Right ventricle myocardium inferior (tissue), 1 donor: ENCODE results near the gene EBF3. TPM values are rescaled to one million over a fixed set of nuclear protein-coding genes. Genes with fewer than 3 reads are reported as not detected.

Source experiments
- ATAC-seq: fragments of 200-7000 bp; cut with Tn5 transposase; one replicate; pipeline ENCODE4 v1.9.1; 2020; ENCODE audit warnings: mild to moderate bottlenecking, moderate library complexity
- DNase-seq: peaks from one replicate; pipeline ENCODE4 v3.0.0; 2021; ENCODE audit errors: missing footprints
- intact Hi-C: fragments of 100-400 bp; cut with DNase I; formaldehyde crosslinking; loops from one replicate; pipeline ENCODE4 v1.11.0; 2022
- total RNA-seq: library from RNA; stranded (reverse); fragmentation: NEBNext Ultra II Directional; extraction: Animal tissue kit (Norgen Biotek cat#: 25700); gene quantifications from one replicate; pipeline ENCODE4 v1.2.1, GENCODE V29; 2021
- donor health status: DM: no; HTN: yes; CAD: no; lungs with severe emphysema.

The EBF3 gene
- total RNA-seq, 1 donor from 2014 or later = 7.9 TPM

- intact Hi-C loops = no loop called here
These were observed 152.9 kb downstream of the EBF3 start for GRCh38 chr10:129811208-129811607.

GRCh38 chr10:129809841-129810240 is 154.2 kb downstream of the EBF3 start:
- ATAC-seq (no peak), DNase-seq (no peak)
- intact Hi-C loops = no loop called here

More at GRCh38 chr10:129811208-129811607, 152.9 kb downstream of the EBF3 start:
- DNase-seq = no peak
- no peak for ATAC-seq

GRCh38 chr10:129809431-129809830 is 154.6 kb downstream of the EBF3 start:
- intact Hi-C loops = no loop called here
- ATAC-seq = no peak
- DNase-seq = no peak

- ATAC-seq = no peak
- no peak for DNase-seq
- intact Hi-C loops = no loop called here
These were observed 155.7 kb downstream of the EBF3 start for GRCh38 chr10:129808092-129808983.

- intact Hi-C loops = no loop called here
- DNase-seq (no peak), ATAC-seq (no peak)
These were observed 156.9 kb downstream of the EBF3 start for GRCh38 chr10:129807211-129807610.

GRCh38 chr10:129800796-129801340 is 163.2 kb downstream of the EBF3 start:
- DNase-seq = no peak
- intact Hi-C loops = no loop called here
- no peak for ATAC-seq

- intact Hi-C loops = no loop called here
- ATAC-seq (no peak), DNase-seq (no peak)
These were observed 164.1 kb downstream of the EBF3 start for GRCh38 chr10:129799942-129800341.

GRCh38 chr10:129796710-129797420 is 167.2 kb downstream of the EBF3 start:
- no peak for DNase-seq
- ATAC-seq = no peak
- intact Hi-C loops = no loop called here

- no peak for ATAC-seq
- intact Hi-C loops = no loop called here
- no peak for DNase-seq
These were observed 170.1 kb downstream of the EBF3 start for GRCh38 chr10:129793996-129794395.

- intact Hi-C loops = no loop called here
- ATAC-seq (no peak), DNase-seq (no peak)
These were observed 170.6 kb downstream of the EBF3 start for GRCh38 chr10:129793479-129793878.

GRCh38 chr10:129792864-129793263 is 171.2 kb downstream of the EBF3 start:
- DNase-seq (no peak), ATAC-seq (no peak)
- intact Hi-C loops = no loop called here

- ATAC-seq = no peak
- intact Hi-C loops = no loop called here
- no peak for DNase-seq
These were observed 171.9 kb downstream of the EBF3 start for GRCh38 chr10:129792141-129792540.

- ATAC-seq (no peak), DNase-seq (no peak)
- intact Hi-C loops = no loop called here
These were observed 173.2 kb downstream of the EBF3 start for GRCh38 chr10:129790715-129791446.

- ATAC-seq (no peak), DNase-seq (no peak)
- intact Hi-C loops = no loop called here
These were observed 175.9 kb downstream of the EBF3 start for GRCh38 chr10:129788215-129788614.

- DNase-seq = no peak
- no peak for ATAC-seq
- intact Hi-C loops = no loop called here
These were observed 176.5 kb downstream of the EBF3 start for GRCh38 chr10:129787557-129787956.

- intact Hi-C loops = no loop called here
- DNase-seq (no peak), ATAC-seq (no peak)
These were observed 177.9 kb downstream of the EBF3 start for GRCh38 chr10:129786216-129786615.

GRCh38 chr10:129785536-129785981 is 178.5 kb downstream of the EBF3 start:
- intact Hi-C loops = no loop called here
- ATAC-seq = no peak
- DNase-seq = no peak
